Mesenchymal stem cell (in vitro differentiated cells and primary cell): ENCODE results near the gene TSHZ3.
A peak's percentile ranks its signal among the peaks of the same experiment; 100 is the strongest.

Source experiments
- DNase-seq: peaks from one replicate; pipeline ENCODE4 v3.0.0-alpha.2; 2013
- H2AFZ ChIP-seq: one replicate; pipeline ENCODE4 v1.6.1; 2013; ENCODE audit warnings: low read depth, mild to moderate bottlenecking, control low read depth, inconsistent platforms, low read length, moderate library complexity
- H2AK5ac ChIP-seq: 2 replicates; pipeline ENCODE4 v1.6.1; 2013; ENCODE audit warnings: low read length, moderate library complexity, mild to moderate bottlenecking, inconsistent platforms; ENCODE audit not compliant: severe bottlenecking
- H2BK120ac ChIP-seq: one replicate; pipeline ENCODE4 v1.6.1; 2013; ENCODE audit warnings: low read depth, mild to moderate bottlenecking, inconsistent platforms, low read length, moderate library complexity
- H2BK12ac ChIP-seq, 2 experiments: one replicate each; pipeline ENCODE4 v1.6.1; 2013; ENCODE audit warnings: inconsistent platforms in 2 of 2, low read length in 2 of 2, mild to moderate bottlenecking in 2 of 2, moderate library complexity in 2 of 2, control low read depth in 1 of 2
- H2BK15ac ChIP-seq: one replicate; pipeline ENCODE4 v1.6.1; 2013; ENCODE audit warnings: mild to moderate bottlenecking, low read depth, inconsistent platforms; ENCODE audit not compliant: poor library complexity, severe bottlenecking
- H2BK5ac ChIP-seq: 2 replicates; pipeline ENCODE4 v1.6.1; 2013; ENCODE audit warnings: low read depth, mild to moderate bottlenecking, low read length, control low read depth, inconsistent platforms; ENCODE audit not compliant: poor library complexity, severe bottlenecking
- H3K14ac ChIP-seq, 2 experiments: one replicate each; pipeline ENCODE4 v1.6.1; 2013; ENCODE audit warnings: inconsistent platforms in 2 of 2, low read length in 2 of 2, control low read depth in 1 of 2, mild to moderate bottlenecking in 1 of 2, moderate library complexity in 1 of 2
- H3K18ac ChIP-seq, 2 experiments: one replicate each; pipeline ENCODE4 v1.6.1; 2013; ENCODE audit warnings: inconsistent platforms in 2 of 2, low read length in 2 of 2, control low read depth in 1 of 2, low read depth in 1 of 2, mild to moderate bottlenecking in 1 of 2
- H3K23ac ChIP-seq, 2 experiments: one replicate each; pipeline ENCODE4 v1.6.1; 2013; ENCODE audit warnings: inconsistent platforms in 2 of 2, low read length in 2 of 2, mild to moderate bottlenecking in 2 of 2, moderate library complexity in 2 of 2, control low read depth in 1 of 2
- H3K27ac ChIP-seq: 2 replicates; pipeline ENCODE4 v1.5.1; 2013; ENCODE audit warnings: mild to moderate bottlenecking, moderate library complexity, low read length, control low read depth, inconsistent platforms; ENCODE audit not compliant: poor library complexity, severe bottlenecking
- H3K27me3 ChIP-seq, 2 experiments: 2 replicates each; pipeline versions ENCODE4 v1.6.1 to v1.7.0; 2013; ENCODE audit warnings: low read length in 2 of 2, mild to moderate bottlenecking in 2 of 2, moderate library complexity in 2 of 2, control low read depth in 1 of 2, inconsistent platforms in 1 of 2; ENCODE audit not compliant: control insufficient read depth in 1 of 2, insufficient read depth in 1 of 2
- H3K36me3 ChIP-seq, 2 experiments: 2 replicates each; pipeline versions ENCODE4 v1.6.1 to v1.7.0; 2013; ENCODE audit warnings: low read length in 2 of 2, control low read depth in 1 of 2, inconsistent platforms in 1 of 2, low read depth in 1 of 2, mild to moderate bottlenecking in 1 of 2; ENCODE audit not compliant: insufficient read depth in 2 of 2, control insufficient read depth in 1 of 2
- H3K4ac ChIP-seq, 2 experiments: one replicate each; pipeline ENCODE4 v1.6.1; 2013; ENCODE audit warnings: inconsistent platforms in 2 of 2, low read length in 2 of 2, mild to moderate bottlenecking in 2 of 2, moderate library complexity in 2 of 2, control low read depth in 1 of 2, low read depth in 1 of 2
- H3K4me1 ChIP-seq: 2 replicates; pipeline ENCODE4 v1.6.1; 2013; ENCODE audit warnings: low read depth, low read length, control low read depth; ENCODE audit not compliant: control insufficient read depth, insufficient read depth
- H3K4me2 ChIP-seq: 2 replicates; pipeline ENCODE4 v1.6.1; 2013; ENCODE audit warnings: low read length, mild to moderate bottlenecking, inconsistent platforms; ENCODE audit not compliant: poor library complexity, severe bottlenecking
- H3K4me3 ChIP-seq, 2 experiments: 2 replicates each; pipeline versions ENCODE4 v1.5.1 to v1.7.0; 2013; ENCODE audit warnings: low read length in 2 of 2, mild to moderate bottlenecking in 2 of 2, control low read depth in 1 of 2, low read depth in 1 of 2; ENCODE audit not compliant: insufficient read depth in 1 of 2
- H3K79me1 ChIP-seq: replicated peaks from 2 replicates; pipeline ENCODE4 v1.6.1; 2013; ENCODE audit warnings: mild to moderate bottlenecking, control low read depth, low read length, inconsistent platforms; ENCODE audit not compliant: poor library complexity, severe bottlenecking
- H3K9ac ChIP-seq: 2 replicates; pipeline ENCODE4 v1.7.0; 2013; ENCODE audit warnings: mild to moderate bottlenecking, low read length, moderate library complexity
- H3K9me3 ChIP-seq: 2 replicates; pipeline ENCODE4 v1.7.0; 2013; ENCODE audit warnings: mild to moderate bottlenecking, low read length; ENCODE audit not compliant: control insufficient read depth
- H4K8ac ChIP-seq: one replicate; pipeline ENCODE4 v1.6.1; 2013; ENCODE audit warnings: inconsistent platforms, mild to moderate bottlenecking, low read length, moderate library complexity
- H4K91ac ChIP-seq: one replicate; pipeline ENCODE4 v1.6.1; 2013; ENCODE audit warnings: mild to moderate bottlenecking, low read length, inconsistent platforms
- WGBS: methylation state at CpG from one replicate; pipeline ENCODE4 v1.1.7; 2013; ENCODE audit warnings: mixed read lengths; 5-methylcytosine and 5-hydroxymethylcytosine counted together

The TSHZ3 gene

DNA sequence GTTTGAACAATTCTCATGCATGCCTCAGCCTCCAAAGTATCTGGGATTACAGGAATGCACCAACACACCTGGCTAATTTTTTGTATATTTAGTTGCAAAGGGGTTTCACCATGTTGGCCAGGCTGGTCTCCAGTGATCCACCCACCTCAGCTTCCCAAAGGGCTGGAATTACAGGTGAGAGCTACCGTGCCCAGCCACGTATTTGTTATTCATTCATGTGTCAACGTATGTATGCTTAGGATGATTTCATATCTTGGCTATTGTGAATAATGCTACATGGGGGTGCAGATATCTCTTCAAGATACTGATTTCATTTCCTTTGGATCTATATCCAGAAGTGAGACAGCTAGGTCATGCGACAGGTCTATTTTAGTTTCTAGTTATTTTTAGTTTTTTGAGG is 113.4 kb downstream of the TSHZ3 start:
- no peak for DNase-seq
- H3K14ac ChIP-seq: no peak overlapping the region
- H3K4me2 ChIP-seq: no peak overlapping the region
- 96% methylated on average over 3 of the region's 4 CpGs for WGBS
- H2BK120ac ChIP-seq: no peak overlapping the region
- no peak overlapping the region for H4K91ac ChIP-seq
- no peak overlapping the region for H2BK5ac ChIP-seq
- no peak overlapping the region for H2BK15ac ChIP-seq
- H3K9me3 ChIP-seq: peaks cover 14% of the 10 kb centered on the region
- H3K18ac ChIP-seq: no peak overlapping the region
- no peak overlapping the region for H3K4ac ChIP-seq
- H2AK5ac ChIP-seq: no peak overlapping the region
- H3K4me1 ChIP-seq: peaks cover 4% of the 10 kb centered on the region
- H3K9ac ChIP-seq: no peak overlapping the region
- H3K4me3 ChIP-seq: no peak overlapping the region
- no peaks in the 10 kb centered on the region for H3K27me3 ChIP-seq
- no peak overlapping the region for H3K23ac ChIP-seq
- no peak overlapping the region for H2BK12ac ChIP-seq
- no peaks in the 10 kb centered on the region for H3K36me3 ChIP-seq
- no peaks in the 10 kb centered on the region for H3K79me1 ChIP-seq
- H3K27ac ChIP-seq: no peak overlapping the region
- no peak overlapping the region for H2AFZ ChIP-seq
- no peak overlapping the region for H4K8ac ChIP-seq

DNA sequence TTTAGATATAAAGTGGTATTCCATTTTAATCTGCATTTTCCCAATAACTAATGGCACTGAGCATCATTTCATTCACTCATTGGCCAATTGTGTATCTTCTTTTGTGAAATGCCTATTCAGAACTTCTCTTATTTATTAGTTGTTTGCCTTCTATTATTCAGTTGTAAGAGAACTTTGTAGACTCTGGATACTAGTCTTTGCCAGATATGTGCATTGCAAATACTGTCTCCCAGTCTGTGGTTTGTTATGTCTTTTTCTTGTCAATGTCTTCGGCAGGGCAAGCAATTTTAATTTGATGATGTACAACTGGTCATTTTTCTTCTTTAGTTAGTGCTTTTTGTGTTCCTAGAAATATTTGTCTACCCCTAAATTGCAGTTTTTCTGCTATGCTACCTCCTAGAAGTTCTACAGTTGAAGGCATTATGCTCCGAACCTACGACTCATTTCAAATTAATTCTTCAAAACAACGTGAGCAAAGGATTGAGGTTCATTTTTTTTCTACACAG is 115.9 kb downstream of the TSHZ3 start:
- Histone ChIP-seq H3K27ac (peak overlapping the region; percentile 43), H3K23ac (no peak overlapping the region), H3K4me2 (no peak overlapping the region), H4K8ac (no peak overlapping the region), H4K91ac (no peak overlapping the region), H2AFZ (no peak overlapping the region), H3K79me1 (no peaks in the 10 kb centered on the region), H3K14ac (no peak overlapping the region), H3K9ac (peak overlapping the region; percentile 55), H2BK12ac (no peak overlapping the region), H3K9me3 (no peaks in the 10 kb centered on the region), H3K4me3 (no peak overlapping the region), H2BK5ac (no peak overlapping the region), H3K18ac (no peak overlapping the region), H3K4ac (no peak overlapping the region), H3K27me3 (no peaks in the 10 kb centered on the region), H2AK5ac (no peak overlapping the region), H2BK15ac (no peak overlapping the region), H2BK120ac (no peak overlapping the region), H3K36me3 (no peaks in the 10 kb centered on the region), H3K4me1 (peaks cover 4% of the 10 kb centered on the region)
- DNase-seq: peak; percentile 25
- 69% methylated on average over 4 of the region's 4 CpGs for WGBS

DNA sequence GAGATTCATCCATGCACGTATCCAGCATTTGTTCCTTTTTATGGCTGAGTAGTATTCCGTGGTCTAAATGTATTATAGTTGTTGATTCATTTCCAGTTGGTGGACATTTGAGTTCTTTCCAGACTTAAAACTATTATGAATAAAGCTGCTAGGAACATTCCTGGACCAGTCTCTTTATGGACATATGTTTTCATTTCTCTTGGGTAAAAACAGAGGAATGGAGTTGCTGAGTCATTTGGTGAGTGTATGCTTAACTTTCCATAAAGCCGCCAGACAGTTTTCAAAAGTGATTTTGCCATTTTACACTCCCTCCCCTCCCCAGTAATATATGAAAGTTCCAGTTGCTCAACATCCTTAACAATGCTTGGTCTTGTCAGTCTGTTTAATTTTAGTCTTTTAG is 116.4 kb downstream of the TSHZ3 start:
- Histone ChIP-seq H3K18ac (no peak overlapping the region), H3K9ac (peak overlapping the region; percentile 55), H3K4me3 (no peak overlapping the region), H3K4me2 (no peak overlapping the region), H3K4me1 (peaks cover 6% of the 10 kb centered on the region), H2BK120ac (no peak overlapping the region), H3K27me3 (no peaks in the 10 kb centered on the region), H2BK15ac (no peak overlapping the region), H4K91ac (no peak overlapping the region), H2AK5ac (no peak overlapping the region), H3K27ac (peak overlapping the region; percentile 43), H3K36me3 (no peaks in the 10 kb centered on the region), H2AFZ (no peak overlapping the region), H2BK12ac (no peak overlapping the region), H3K23ac (no peak overlapping the region), H3K79me1 (no peaks in the 10 kb centered on the region), H3K9me3 (no peaks in the 10 kb centered on the region), H2BK5ac (no peak overlapping the region), H3K4ac (no peak overlapping the region), H3K14ac (no peak overlapping the region), H4K8ac (no peak overlapping the region)
- 88% methylated on average over 2 of the region's 3 CpGs for WGBS
- DNase-seq: peak; percentile 76

DNA sequence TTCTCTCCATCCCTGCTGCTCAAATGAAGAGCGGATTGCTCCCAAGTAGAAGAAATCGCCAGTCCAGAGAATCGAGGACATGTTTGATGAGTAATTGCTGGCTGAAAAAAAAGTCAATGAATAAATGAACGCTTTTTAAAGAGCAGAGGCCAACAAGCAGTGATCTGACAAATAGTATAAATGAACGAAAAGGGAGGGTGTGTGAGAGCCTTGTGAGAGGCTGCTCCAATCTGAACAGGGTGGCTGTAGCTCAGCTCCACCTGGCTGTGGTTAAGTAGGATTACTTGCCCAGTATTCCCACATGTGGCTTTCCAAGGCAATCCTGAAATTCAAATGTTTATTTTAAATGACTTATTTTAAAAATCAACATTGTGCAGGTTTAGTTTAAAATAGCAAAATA is 117.1 kb downstream of the TSHZ3 start:
- Histone ChIP-seq H4K8ac (no peak overlapping the region), H2BK12ac (peak overlapping the region in 1 of 2 experiments; percentile 94), H2BK120ac (peak overlapping the region; percentile 22), H4K91ac (no peak overlapping the region), H2AFZ (no peak overlapping the region), H3K4me3 (no peak overlapping the region), H2BK15ac (peak overlapping the region; percentile 1), H3K4ac (peak overlapping the region in 1 of 2 experiments; percentile 93), H3K4me1 (peaks cover 6% of the 10 kb centered on the region), H3K23ac (no peak overlapping the region), H3K36me3 (no peaks in the 10 kb centered on the region), H3K14ac (no peak overlapping the region), H3K9me3 (no peaks in the 10 kb centered on the region), H3K27me3 (no peaks in the 10 kb centered on the region), H3K4me2 (no peak overlapping the region), H2BK5ac (no peak overlapping the region), H3K18ac (peak overlapping the region in 1 of 2 experiments; percentile 75), H2AK5ac (peak overlapping the region; percentile 74), H3K27ac (no peak overlapping the region), H3K79me1 (no peaks in the 10 kb centered on the region), H3K9ac (peak overlapping the region; percentile 46)
- DNase-seq: peak; percentile 34
- 78% methylated on average over 5 of the region's 5 CpGs for WGBS
